NCI-H1930 (cell line): ENCODE measurements around the gene FERD3L.

Source experiments
- DNase-seq, 2 experiments: peaks; one replicate each; lab custom pipeline; 2025; lab: John Stamatoyannopoulos, UW

The FERD3L gene

GRCh38 chr7:19117091-19117869 is 27.9 kb downstream of the FERD3L start, which contains the start of gene TWIST1:
Gene TWIST1, minus strand, starts transcription at chr7:19117636. Its CDS starts 315 bp downstream, at chr7:19117321.
- DNase-seq: peak in 1 of 2 experiments; percentile 27

- peak; percentile 5 to 46 for DNase-seq
These were observed 28.8 kb downstream of the FERD3L start for GRCh38 chr7:19116121-19117090.

GRCh38 chr7:19114551-19114855 is 30.7 kb downstream of the FERD3L start:
- no peak for DNase-seq

DNA sequence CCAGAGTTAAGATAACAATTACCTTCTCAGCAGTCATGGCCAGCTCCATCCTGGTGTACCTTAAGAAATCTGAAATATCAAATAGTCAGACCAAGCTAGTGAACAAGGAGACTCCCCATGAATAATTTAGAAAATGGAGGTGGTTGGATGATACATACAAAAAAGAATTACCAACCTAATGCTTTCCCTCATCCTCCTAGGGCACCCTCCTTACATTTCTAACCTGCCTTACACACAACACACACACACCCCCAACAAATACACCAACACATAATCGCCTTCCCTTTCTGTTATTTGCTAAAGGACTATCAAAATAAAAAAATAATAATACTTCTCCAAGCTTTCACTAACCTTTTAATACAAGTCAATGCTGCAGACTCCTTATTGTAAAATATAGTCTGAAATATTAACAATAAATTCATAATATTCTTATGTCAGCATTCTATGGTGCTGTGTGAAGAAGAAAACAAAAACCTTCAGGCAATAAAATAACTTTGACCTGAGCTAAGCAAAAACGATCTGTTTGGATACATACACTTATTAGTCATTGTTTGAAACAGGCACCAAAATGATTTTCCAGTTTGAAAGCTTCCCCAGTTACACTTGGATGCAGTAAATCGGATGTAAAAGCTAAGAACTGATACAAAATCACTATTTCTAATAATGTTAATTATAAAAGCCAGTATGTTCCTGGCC is 31.2 kb downstream of the FERD3L start:
- DNase-seq: no peak

- DNase-seq: no peak
These were observed 32.2 kb downstream of the FERD3L start for GRCh38 chr7:19113002-19113350.

- DNase-seq: no peak
These were observed 32.8 kb downstream of the FERD3L start for GRCh38 chr7:19112274-19113001.

- DNase-seq: no peak
These were observed 33.5 kb downstream of the FERD3L start for GRCh38 chr7:19111474-19112273.

DNA sequence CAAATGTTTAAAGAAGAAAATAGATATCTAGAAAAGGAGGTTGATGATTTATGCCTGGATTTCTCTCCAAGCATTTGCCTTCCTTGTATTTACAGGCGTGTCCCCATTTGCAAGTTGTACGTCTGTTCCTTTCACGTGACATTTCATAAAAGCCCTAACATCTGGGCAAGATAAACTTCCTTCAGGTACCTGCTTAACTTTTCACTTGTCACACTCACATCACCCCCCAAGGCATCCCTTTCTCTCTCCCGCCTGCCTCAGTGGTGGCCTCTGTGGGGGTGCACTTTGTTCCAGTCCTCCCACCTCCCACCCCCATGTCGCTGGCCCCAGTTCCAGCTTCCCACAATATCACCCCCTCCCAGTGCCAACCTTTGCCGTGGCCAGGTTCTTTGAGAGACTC is 34.4 kb downstream of the FERD3L start:
- no peak for DNase-seq

DNA sequence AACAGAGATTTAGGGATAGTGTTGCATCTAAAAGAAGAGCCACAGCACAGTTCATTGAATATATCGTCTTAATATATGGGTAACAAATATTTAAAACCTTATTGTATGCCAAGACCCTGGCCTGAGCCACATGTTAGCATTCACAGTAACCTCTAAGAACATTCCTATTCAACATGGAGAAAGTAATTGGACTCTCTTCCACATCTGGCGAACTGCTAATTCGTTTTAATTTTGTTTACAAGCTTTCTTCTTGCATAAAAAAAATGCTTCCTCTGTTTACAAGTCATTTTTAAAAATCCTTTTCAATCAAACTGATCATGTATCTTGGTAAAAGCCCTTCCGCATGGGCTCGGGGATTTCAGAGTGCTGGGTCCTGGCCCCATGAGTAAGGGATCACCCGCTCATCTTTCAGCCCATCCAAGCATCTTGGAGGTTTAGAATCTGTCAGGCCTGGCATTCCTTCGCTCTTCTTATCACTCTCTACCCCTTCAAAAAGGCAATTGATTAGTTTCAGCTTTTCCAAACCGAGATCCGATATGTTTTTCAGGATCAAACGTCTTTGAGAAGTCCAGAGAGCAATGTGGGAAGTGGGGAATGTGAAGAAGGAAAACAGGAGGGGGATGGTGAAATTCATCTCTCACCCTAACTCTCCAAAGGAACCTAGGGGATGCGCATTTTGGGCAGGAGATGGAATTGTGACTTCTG is 35.0 kb downstream of the FERD3L start:
- DNase-seq: no peak

- DNase-seq: no peak
These were observed 35.9 kb downstream of the FERD3L start for GRCh38 chr7:19109000-19109946.

DNA sequence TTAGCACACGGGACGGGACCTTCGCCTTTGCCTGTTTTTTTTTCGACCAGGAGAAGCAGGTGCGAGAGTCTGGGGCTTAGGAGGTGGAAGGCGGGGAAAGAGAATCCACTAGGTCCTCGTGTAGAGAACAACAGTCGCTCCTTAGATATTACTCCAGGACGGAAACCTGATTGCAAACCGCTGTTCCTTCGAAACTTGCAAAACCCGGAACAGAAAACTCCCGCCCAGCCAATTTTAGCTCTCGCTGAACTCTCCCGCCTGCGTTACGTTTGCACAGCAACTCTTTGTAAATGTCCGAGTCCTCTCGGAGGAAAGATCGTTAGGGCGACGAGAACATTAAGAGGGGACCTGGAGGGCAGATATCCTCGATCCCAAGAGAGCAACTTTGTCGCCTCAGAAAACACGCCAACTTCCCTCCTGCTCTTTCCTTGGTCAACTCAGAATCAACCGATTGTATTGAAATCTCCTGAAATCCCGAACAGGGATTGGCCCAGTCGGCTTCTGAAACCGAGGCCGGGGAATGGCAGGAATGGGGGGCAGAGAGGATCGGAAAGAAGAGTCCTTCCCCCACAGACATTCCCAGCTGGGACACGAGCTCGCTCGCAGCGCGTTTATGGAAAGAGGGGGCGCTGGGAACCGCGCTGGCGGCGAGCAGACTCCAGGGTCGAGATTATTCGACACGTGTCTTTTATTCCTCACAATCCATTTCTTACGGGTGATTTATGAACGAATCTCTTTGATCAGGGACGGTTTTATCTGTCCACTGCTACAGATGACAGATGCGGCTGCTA is 37.7 kb downstream of the FERD3L start:
- no peak for DNase-seq

DNA sequence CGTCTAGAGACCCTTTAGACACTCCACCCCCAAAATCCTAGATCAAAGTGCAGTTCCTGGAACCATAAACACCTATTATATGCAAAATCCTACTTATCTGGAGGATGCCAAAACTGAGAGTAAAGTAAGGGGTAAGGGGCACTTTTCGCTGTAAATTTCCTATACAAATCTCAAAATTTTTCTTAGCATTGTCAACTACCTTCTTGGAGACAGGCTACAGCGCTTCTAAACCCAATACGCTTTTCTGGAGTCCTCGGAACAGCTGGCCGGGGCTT is 38.2 kb downstream of the FERD3L start:
- no peak for DNase-seq

GRCh38 chr7:19106241-19107080 is 38.8 kb downstream of the FERD3L start:
- peak in 1 of 2 experiments; percentile 7 for DNase-seq

DNA sequence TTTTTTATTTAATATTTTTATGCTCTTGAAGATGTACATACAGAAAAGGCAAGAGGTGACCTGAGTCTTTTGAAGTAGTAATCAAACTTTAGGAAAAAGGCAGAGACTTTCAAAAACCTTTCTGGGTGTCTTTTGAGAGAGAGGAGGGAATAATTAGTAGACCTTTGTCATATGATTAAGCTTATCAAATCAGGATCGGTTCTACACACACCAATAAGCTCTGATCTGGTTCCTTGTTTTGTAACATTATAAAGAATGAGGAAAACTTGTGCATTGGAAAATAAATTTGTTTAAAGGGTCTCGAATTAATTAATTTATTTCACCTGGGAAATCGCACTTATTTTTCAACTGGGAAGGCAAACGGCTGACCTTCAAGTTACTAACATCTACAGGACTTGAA is 39.7 kb downstream of the FERD3L start:
- no peak for DNase-seq

- no peak for DNase-seq
These were observed 40.4 kb downstream of the FERD3L start for GRCh38 chr7:19104811-19105210.

GRCh38 chr7:19102884-19103283 is 42.3 kb downstream of the FERD3L start:
- no peak for DNase-seq

- no peak for DNase-seq
These were observed 43.3 kb downstream of the FERD3L start for GRCh38 chr7:19101909-19102308.

DNA sequence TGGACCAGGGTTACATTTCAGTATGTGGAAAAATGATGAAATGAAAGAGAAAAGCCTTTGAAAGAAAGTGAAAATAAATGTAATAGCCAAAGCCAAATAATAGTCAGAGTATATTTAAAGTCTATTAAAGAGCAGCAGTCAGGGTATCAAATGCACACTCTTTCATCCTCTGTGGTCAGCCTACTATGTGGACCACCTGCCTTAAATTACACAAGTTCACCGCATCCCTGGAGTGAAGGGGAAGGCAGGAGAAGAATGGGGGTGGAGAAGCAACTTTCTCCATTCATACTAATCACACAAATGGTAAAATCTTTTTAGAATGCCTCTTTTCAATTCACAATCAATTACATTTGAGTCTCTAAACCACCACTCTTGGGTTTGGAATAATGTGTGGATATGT is 43.7 kb downstream of the FERD3L start:
- no peak for DNase-seq
